GM12801 (cell line): Measurements from ENCODE around the gene COL4A2.

Experiments
- TF ChIP-seq, protein P1 (sequence below): IDR thresholded peaks from one replicate; pipeline ENCODE4 v1.5.1; 2011; ENCODE audit warnings: control low read depth; ENCODE audit not compliant: insufficient read length; ENCODE audit errors: extremely low read depth

Gene COL4A2

DNA sequence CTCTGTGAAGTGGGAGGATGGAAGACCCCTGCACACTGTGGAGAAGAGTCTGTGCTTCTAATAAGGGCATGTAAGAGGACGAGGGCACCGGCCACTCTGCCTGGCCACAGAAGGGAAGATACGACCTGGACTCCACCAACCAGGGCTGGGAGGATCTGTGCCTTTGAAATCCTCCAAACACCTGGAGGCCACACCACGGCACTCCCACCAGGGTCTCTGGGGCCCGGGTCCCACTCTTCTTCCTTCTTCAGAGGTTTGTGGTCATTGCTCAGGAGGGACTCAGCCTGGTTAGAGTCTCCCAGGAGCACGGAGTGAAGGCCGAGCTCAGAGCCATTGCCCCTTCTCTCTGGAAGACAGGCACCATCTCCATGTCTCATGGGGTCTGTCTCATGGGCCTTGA, 212.4 kb downstream of the COL4A2 start:
- TF ChIP-seq, protein P1, sequence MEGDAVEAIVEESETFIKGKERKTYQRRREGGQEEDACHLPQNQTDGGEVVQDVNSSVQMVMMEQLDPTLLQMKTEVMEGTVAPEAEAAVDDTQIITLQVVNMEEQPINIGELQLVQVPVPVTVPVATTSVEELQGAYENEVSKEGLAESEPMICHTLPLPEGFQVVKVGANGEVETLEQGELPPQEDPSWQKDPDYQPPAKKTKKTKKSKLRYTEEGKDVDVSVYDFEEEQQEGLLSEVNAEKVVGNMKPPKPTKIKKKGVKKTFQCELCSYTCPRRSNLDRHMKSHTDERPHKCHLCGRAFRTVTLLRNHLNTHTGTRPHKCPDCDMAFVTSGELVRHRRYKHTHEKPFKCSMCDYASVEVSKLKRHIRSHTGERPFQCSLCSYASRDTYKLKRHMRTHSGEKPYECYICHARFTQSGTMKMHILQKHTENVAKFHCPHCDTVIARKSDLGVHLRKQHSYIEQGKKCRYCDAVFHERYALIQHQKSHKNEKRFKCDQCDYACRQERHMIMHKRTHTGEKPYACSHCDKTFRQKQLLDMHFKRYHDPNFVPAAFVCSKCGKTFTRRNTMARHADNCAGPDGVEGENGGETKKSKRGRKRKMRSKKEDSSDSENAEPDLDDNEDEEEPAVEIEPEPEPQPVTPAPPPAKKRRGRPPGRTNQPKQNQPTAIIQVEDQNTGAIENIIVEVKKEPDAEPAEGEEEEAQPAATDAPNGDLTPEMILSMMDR: no peak

DNA sequence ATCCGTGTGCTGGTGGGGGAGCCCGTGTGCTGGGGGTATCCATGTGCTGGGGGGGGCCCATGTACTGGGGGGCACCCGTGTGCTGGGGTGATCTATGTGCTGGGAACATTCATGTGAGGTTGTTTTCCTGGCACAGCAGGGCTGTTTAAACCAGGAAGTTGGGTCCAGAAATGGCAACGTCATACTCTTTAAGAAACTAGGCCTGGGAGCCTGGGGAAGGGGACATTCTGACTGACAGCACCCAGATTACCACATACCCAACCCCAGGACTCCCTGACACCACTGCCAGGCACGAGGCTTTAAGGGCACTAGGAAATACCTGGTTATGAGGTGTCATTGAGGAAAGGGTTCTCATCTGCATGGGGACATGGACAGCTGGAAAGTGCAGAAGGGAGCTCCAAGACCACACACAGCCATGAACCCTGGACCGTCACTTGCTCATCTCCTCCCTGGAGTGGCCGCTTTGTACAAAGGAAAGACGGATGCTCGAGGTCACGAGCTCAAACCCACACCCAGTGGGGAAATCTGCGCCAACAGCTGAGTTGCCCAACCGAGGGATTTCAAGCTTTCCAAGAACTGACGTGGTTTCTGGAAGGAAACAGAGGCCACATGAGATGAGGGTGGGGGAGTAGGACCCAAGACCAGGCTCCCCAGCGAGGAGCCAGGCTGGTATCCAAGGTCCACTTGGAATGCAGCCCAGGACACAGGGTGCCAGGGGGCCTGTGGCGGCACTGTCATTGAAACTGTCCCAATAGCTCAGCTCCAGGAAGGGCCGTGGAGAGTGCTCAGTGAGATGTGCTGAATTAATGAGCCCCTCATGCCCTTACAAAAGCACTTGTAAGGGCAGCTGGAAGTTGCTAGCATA, 213.6 kb downstream of the COL4A2 start:
- TF ChIP-seq, protein P1: no peak

DNA sequence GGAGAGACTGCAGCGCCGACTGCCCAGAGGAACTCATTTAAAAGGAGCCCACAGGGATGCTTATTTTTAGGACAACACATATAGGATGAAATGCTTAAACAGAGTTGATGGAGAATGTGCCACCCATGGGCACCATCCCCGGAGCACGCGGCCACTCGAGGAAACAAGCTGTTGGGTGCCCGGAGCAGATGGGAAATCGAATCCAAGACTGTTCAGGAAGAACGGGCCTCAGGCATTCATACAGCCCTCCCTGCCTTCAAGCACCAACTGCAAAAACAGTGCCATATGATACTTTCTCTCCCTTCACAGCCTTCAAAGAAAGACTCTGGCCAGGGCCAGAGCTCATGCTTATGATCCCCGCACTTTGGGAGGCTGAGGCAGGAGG, 214.2 kb downstream of the COL4A2 start:
- TF ChIP-seq, protein P1: no peak

DNA sequence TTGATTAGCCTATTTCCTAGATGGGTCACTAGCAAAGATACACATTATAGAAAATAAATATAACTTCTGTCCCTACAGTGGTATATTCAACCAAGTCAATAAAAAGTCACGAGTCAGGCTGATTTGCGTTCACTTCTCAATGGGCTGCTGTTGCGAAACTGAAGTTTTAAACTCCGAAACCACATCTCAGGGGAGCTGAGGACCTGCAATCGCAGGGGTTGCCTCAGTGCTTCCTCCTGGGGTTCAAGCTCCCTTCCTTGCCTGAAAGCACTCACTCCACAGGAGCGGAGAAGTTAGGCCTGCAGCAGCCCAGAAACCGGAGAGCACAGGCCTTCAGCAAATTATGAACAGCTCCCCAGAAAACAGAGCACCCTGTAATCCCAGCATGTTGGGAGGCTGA, 214.9 kb downstream of the COL4A2 start:
- TF ChIP-seq, protein P1: no peak

DNA sequence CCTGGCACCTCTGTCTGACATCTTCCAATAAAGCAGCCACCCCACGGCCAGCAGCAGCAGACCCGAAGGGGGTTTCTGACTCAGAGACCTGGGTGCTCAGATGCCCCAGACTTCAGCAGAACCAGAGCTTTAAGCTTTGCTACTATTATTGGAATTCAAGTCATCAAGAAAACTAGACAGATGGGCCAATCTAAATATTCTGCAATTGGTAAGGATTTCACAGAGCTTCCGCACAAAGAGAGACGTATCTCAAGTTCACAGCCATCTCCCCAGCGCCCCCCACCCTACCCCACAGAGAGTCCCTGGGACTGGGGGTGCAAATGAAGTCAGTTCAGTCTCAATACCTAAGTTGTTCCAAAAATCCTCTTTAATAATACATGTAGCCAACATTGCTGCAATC, 215.6 kb downstream of the COL4A2 start:
- TF ChIP-seq, protein P1: no peak

DNA sequence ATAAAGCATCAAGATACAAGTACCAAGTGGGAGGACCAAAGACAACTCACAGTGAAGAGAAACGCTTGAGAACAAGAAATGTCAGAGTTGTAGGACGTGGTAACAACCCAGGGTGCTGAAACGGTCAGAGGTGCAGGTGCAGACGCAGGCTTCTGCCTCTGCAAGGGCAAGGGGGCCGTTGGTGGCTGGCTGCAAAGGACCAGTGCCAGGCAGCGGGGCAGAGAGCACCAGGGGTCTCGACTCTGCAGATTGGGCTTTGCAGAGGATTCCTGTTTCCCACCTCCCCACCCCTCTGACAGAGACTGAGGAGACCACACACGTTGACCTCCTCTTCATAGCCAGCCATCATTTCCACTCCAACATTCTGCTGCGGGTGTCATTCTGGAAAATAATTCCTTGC, 216.1 kb downstream of the COL4A2 start:
- TF ChIP-seq, protein P1: no peak

DNA sequence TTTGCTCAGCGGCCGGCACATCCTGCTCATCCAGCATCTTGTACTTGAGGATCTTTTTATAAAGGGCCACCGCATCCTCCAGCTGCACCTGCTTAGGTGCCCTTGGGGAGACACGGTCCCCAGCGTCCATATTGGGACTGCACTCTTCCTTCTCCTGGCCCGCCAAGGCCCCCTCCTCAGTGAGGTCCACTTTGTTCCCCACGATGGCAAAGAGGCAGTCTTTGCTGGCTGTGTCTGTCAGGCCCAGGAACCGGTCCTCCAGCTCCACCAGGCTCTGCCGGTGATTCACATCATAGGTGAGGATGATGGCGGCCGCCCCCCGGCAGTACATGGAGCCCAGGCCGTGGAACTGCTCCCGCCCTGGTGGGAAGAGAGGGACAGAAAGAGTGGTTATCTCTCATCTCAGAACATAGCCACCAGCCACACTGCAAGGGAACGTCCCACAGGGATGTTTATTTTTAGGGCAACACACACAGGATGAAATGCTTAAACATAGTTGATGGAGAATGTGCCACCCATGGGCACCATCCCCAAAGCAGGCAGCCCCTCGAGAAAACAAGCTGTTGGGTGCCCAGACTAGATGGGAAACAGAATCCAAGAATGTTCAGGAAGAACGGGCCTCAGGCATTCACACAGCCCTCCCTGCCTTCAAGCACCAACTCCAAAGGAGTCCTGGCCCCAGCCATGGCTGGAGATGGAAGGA, 216.9 kb downstream of the COL4A2 start:
- TF ChIP-seq, protein P1: no peak
